Tibial nerve (tissue), 4 donors: ENCODE measurements around the gene ZCCHC7. TPM values are rescaled to one million over a fixed set of nuclear protein-coding genes. Genes with fewer than 3 reads are reported as not detected.

Experiments
- DNase-seq, 2 donors: peaks; one replicate each; pipeline ENCODE4 v3.0.0-alpha.2; 2019; ENCODE audit warnings: low spot score in 2 of 2
- H3K27ac ChIP-seq, 4 donors: fragments of 200-600 bp; sonication (generic) in 3 of 4; one replicate each; pipeline ENCODE4 v1.5.1; 2017 to 2019; ENCODE audit warnings: mild to moderate bottlenecking in 1 of 4
- H3K27me3 ChIP-seq, 2 donors: fragments of 200-600 bp; sonication (generic) in 1 of 2; one replicate each; pipeline versions ENCODE4 v1.5.1 to v1.6.0; 2017 to 2019
- H3K36me3 ChIP-seq, 3 donors: fragments of 200-600 bp; sonication (generic); one replicate each; pipeline ENCODE4 v1.5.1; 2018 to 2019
- H3K4me1 ChIP-seq, 4 donors: fragments of 200-600 bp; sonication (generic) in 3 of 4; one replicate each; pipeline ENCODE4 v1.5.1; 2017 to 2019
- H3K4me3 ChIP-seq, 4 donors: fragments of 200-600 bp; sonication (generic) in 3 of 4; one replicate each; pipeline ENCODE4 v1.5.1; 2017 to 2019; ENCODE audit warnings: mild to moderate bottlenecking in 1 of 4, moderate library complexity in 1 of 4
- H3K9me3 ChIP-seq, 4 donors: fragments of 200-600 bp; sonication (generic) in 3 of 4; one replicate each; pipeline ENCODE4 v1.5.1; 2017 to 2019
- CTCF ChIP-seq, 5 experiments: fragments of 200-600 bp in 3 of 5; fragments of 450-650 bp in 2 of 5; sonication (generic) in 3 of 5; IDR thresholded peaks; one replicate each; pipeline ENCODE4 v1.5.1; 2016 to 2019; ENCODE audit warnings: antibody characterized with exemption in 5 of 5, mild to moderate bottlenecking in 3 of 5, moderate library complexity in 2 of 5
- EP300 ChIP-seq, 2 donors: sonication (generic); formaldehyde crosslinking; IDR thresholded peaks; one replicate each; pipeline ENCODE4 v1.6.1; 2017; ENCODE audit warnings: antibody characterized with exemption in 2 of 2, mild to moderate bottlenecking in 1 of 2
- POLR2A ChIP-seq, 2 donors: fragments of 450-650 bp; IDR thresholded peaks; one replicate each; pipeline ENCODE4 v1.6.1; 2017; ENCODE audit warnings: antibody characterized with exemption in 2 of 2, mild to moderate bottlenecking in 2 of 2, moderate library complexity in 2 of 2
- WGBS, 2 donors: methylation state at CpG; one replicate each; pipeline ENCODE4 v1.1.5; 2018; 5-methylcytosine and 5-hydroxymethylcytosine counted together
- total RNA-seq, 4 donors: library from RNA; depleted of rRNA; stranded (reverse); fragments of >200 nt; gene quantifications; one replicate each; pipeline ENCODE4 v1.1.0, GENCODE V29; 2016

The ZCCHC7 gene
- total RNA-seq, 4 donors from 2014 or later = 11.8 to 24.7 (median 18.3) TPM

GRCh38 chr9:37239921-37240320 lies 119.5 kb downstream of the ZCCHC7 start:
- TF ChIP-seq EP300 (IDR thresholded peaks at IDR 0.05) = no peak
- no peak for TF ChIP-seq CTCF (IDR thresholded peaks at IDR 0.05)
- no peak for TF ChIP-seq POLR2A (IDR thresholded peaks at IDR 0.05)
- Histone ChIP-seq H3K27ac (no peak overlapping the region), H3K4me3 (no peak overlapping the region), H3K9me3 (no peaks in the 10 kb centered on the region), H3K27me3 (no peaks in the 10 kb centered on the region), H3K4me1 (no peaks in the 10 kb centered on the region), H3K36me3 (no peaks in the 10 kb centered on the region)
- WGBS, 2 donors = 88 to 94% methylated on average over 2 of the region's 2 CpGs
- no peak for DNase-seq

GRCh38 chr9:37241340-37241739 lies 121.0 kb downstream of the ZCCHC7 start:
- TF ChIP-seq POLR2A (IDR thresholded peaks at IDR 0.05) (no peak), CTCF (IDR thresholded peaks at IDR 0.05) (no peak), EP300 (IDR thresholded peaks at IDR 0.05) (no peak)
- DNase-seq = no peak
- H3K27me3 ChIP-seq = no peaks in the 10 kb centered on the region
- H3K4me1 ChIP-seq = no peaks in the 10 kb centered on the region
- no peaks in the 10 kb centered on the region for H3K36me3 ChIP-seq
- H3K4me3 ChIP-seq = no peak overlapping the region
- H3K27ac ChIP-seq = no peak overlapping the region
- H3K9me3 ChIP-seq = no peaks in the 10 kb centered on the region
- 67 to 70% methylated on average over 1 of the region's 1 CpG for WGBS, 2 donors

GRCh38 chr9:37242089-37242488 lies 121.7 kb downstream of the ZCCHC7 start:
- Histone ChIP-seq H3K4me1 (no peaks in the 10 kb centered on the region), H3K27me3 (no peaks in the 10 kb centered on the region), H3K9me3 (no peaks in the 10 kb centered on the region), H3K4me3 (no peak overlapping the region), H3K27ac (no peak overlapping the region), H3K36me3 (no peaks in the 10 kb centered on the region)
- WGBS, 2 donors = 74 to 88% methylated on average over 1 of the region's 1 CpG
- TF ChIP-seq EP300 (IDR thresholded peaks at IDR 0.05) = no peak
- no peak for TF ChIP-seq POLR2A (IDR thresholded peaks at IDR 0.05)
- TF ChIP-seq CTCF (IDR thresholded peaks at IDR 0.05) = no peak
- DNase-seq = no peak

- Histone ChIP-seq H3K36me3 (no peaks in the 10 kb centered on the region), H3K4me3 (no peak overlapping the region), H3K9me3 (no peaks in the 10 kb centered on the region), H3K27me3 (no peaks in the 10 kb centered on the region), H3K4me1 (no peaks in the 10 kb centered on the region), H3K27ac (no peak overlapping the region)
- DNase-seq = no peak
- TF ChIP-seq EP300 (IDR thresholded peaks at IDR 0.05) (no peak), CTCF (IDR thresholded peaks at IDR 0.05) (no peak), POLR2A (IDR thresholded peaks at IDR 0.05) (no peak)
- 75 to 76% methylated on average over 5 of the region's 5 CpGs for WGBS, 2 donors
These were observed 123.4 kb downstream of the ZCCHC7 start for GRCh38 chr9:37243588-37244345.

- DNase-seq = no peak
- WGBS, 2 donors = 94 to 97% methylated on average over 3 of the region's 3 CpGs
These were observed 126.5 kb downstream of the ZCCHC7 start for GRCh38 chr9:37246826-37247225.

More at GRCh38 chr9:37246826-37247225, 126.5 kb downstream of the ZCCHC7 start:
- TF ChIP-seq EP300 (IDR thresholded peaks at IDR 0.05) = no peak
- no peak for TF ChIP-seq POLR2A (IDR thresholded peaks at IDR 0.05)
- no peak for TF ChIP-seq CTCF (IDR thresholded peaks at IDR 0.05)
- Histone ChIP-seq H3K9me3 (no peaks in the 10 kb centered on the region), H3K27ac (no peak overlapping the region), H3K27me3 (no peaks in the 10 kb centered on the region), H3K4me3 (no peak overlapping the region), H3K36me3 (peaks cover 0 to 16% (median 0%) of the 10 kb centered on the region in 3 donors), H3K4me1 (no peaks in the 10 kb centered on the region)
